Measurements from ENCODE around the gene BCS1L. TPM values are rescaled to one million over a fixed set of nuclear protein-coding genes. Genes with fewer than 3 reads are reported as not detected.

BCS1L gene
- total RNA-seq, 1 experiment from 2014 or later = 39.1 TPM

DNA sequence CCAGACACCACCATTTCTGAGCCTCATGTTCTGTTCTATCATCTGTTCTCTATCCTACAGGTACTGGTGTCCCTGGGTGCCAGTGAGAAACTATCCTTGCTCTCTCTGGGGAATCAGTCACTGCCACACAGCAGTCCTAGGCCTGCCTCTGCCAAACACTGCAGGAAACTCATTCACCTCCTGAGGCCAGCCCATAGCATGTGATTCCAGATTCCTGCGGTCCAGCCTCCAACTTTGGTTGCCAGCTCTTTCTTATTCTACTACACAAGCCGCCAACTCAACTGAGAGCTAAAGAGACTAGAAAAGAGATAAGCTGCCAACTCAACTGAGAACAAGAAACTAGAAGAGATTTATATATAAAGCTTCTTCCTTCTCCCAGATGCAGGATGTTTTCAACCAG, 42.3 kb downstream of the BCS1L start:
- H4K91ac ChIP-seq (ENCODE audit: insufficient read length, low read depth, low read length) = no peak overlapping the region
- H2AFZ ChIP-seq (ENCODE audit: low read length) = no peak overlapping the region
- TF ChIP-seq, protein P1, sequence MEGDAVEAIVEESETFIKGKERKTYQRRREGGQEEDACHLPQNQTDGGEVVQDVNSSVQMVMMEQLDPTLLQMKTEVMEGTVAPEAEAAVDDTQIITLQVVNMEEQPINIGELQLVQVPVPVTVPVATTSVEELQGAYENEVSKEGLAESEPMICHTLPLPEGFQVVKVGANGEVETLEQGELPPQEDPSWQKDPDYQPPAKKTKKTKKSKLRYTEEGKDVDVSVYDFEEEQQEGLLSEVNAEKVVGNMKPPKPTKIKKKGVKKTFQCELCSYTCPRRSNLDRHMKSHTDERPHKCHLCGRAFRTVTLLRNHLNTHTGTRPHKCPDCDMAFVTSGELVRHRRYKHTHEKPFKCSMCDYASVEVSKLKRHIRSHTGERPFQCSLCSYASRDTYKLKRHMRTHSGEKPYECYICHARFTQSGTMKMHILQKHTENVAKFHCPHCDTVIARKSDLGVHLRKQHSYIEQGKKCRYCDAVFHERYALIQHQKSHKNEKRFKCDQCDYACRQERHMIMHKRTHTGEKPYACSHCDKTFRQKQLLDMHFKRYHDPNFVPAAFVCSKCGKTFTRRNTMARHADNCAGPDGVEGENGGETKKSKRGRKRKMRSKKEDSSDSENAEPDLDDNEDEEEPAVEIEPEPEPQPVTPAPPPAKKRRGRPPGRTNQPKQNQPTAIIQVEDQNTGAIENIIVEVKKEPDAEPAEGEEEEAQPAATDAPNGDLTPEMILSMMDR (conservative IDR thresholded peaks at IDR 0.05) = no peak
- Mint-ChIP-seq H3K36me3 (ENCODE audit: insufficient read depth in 1 of 3, low read depth in 3 of 3) (peaks cover 4 to 27% (median 23%) of the 10 kb centered on the region in 3 experiments; a peak in 6 of 7 replicates), H3K27ac (peak overlapping the region in 2 of 3 experiments; percentile 4 to 59; a peak in 2 of 7 replicates), H3K27me3 (ENCODE audit: low read depth) (no peaks in the 10 kb centered on the region), H3K4me1 (peaks cover 9% of the 10 kb centered on the region in 2 experiments), H3K4me3 (no peak overlapping the region), H3K9me3 (no peaks in the 10 kb centered on the region)
- H3K23me2 ChIP-seq (ENCODE audit: insufficient read length, low read depth, low read length, poor library complexity, severe bottlenecking) = no peaks in the 10 kb centered on the region
- no peaks in the 10 kb centered on the region for H4K20me1 ChIP-seq (ENCODE audit: control insufficient read depth, insufficient read depth, insufficient read length)
- no peak overlapping the region for H2AK5ac ChIP-seq (ENCODE audit: insufficient read length, low read length)
- no peaks in the 10 kb centered on the region for H3K79me1 ChIP-seq (ENCODE audit: insufficient read depth, low read depth, low read length, poor library complexity, severe bottlenecking)
- H2BK20ac ChIP-seq (ENCODE audit: low read depth, low read length, poor library complexity, severe bottlenecking) = no peak overlapping the region
- no peak overlapping the region for H3K18ac ChIP-seq (ENCODE audit: insufficient read length, low read depth, low read length)
- H3K23ac ChIP-seq (ENCODE audit: insufficient read length, low read depth, low read length) = no peak overlapping the region
- DNase-seq = no peak
- no peak overlapping the region for H4K5ac ChIP-seq (ENCODE audit: insufficient read length, low read depth, low read length)
- no peak overlapping the region for H2BK5ac ChIP-seq (ENCODE audit: insufficient read length, low read length)
- no peak overlapping the region for H2BK120ac ChIP-seq (ENCODE audit: low read depth, low read length, poor library complexity, severe bottlenecking)
- no peak overlapping the region for H3T11ph ChIP-seq (ENCODE audit: low read length)
- H3K56ac ChIP-seq (ENCODE audit: insufficient read length, low read depth, low read length) = no peak overlapping the region
- WGBS (ENCODE audit: extremely low coverage, insufficient read length, low lambda C conversion rate) = no CpG with 5 or more reads among the region's 2 CpGs
- no peaks in the 10 kb centered on the region for H3K27me3 ChIP-seq (ENCODE audit: insufficient read depth, low read length)
- no peak overlapping the region for H3K4ac ChIP-seq (ENCODE audit: low read depth, low read length)
- H3K27ac ChIP-seq (ENCODE audit: insufficient read length, low read depth, low read length) = no peak overlapping the region
- no peak overlapping the region for H3K14ac ChIP-seq (ENCODE audit: insufficient read depth, low read length)
- no peak overlapping the region for H3K9ac ChIP-seq (ENCODE audit: extremely low read depth, insufficient read length, low read length)
- no peak overlapping the region for H2BK12ac ChIP-seq (ENCODE audit: insufficient read length, low read depth, low read length)
- no peak overlapping the region for H4K8ac ChIP-seq (replicated peaks; ENCODE audit: insufficient read length, low read depth, low read length)
- H3K4me1 ChIP-seq (ENCODE audit: insufficient read depth, low read length) = no peaks in the 10 kb centered on the region
- H2BK15ac ChIP-seq (ENCODE audit: low read depth, low read length) = no peak overlapping the region
- H3K9me3 ChIP-seq (ENCODE audit: control insufficient read depth, low read depth, low read length) = no peaks in the 10 kb centered on the region
- no peaks in the 10 kb centered on the region for H3K79me2 ChIP-seq (ENCODE audit: insufficient read depth, low read length)
- no peak overlapping the region for H3K4me2 ChIP-seq (ENCODE audit: insufficient read depth, insufficient read length, low read length)
